ENCODE results near the gene DEPP1.

The DEPP1 gene

DNA sequence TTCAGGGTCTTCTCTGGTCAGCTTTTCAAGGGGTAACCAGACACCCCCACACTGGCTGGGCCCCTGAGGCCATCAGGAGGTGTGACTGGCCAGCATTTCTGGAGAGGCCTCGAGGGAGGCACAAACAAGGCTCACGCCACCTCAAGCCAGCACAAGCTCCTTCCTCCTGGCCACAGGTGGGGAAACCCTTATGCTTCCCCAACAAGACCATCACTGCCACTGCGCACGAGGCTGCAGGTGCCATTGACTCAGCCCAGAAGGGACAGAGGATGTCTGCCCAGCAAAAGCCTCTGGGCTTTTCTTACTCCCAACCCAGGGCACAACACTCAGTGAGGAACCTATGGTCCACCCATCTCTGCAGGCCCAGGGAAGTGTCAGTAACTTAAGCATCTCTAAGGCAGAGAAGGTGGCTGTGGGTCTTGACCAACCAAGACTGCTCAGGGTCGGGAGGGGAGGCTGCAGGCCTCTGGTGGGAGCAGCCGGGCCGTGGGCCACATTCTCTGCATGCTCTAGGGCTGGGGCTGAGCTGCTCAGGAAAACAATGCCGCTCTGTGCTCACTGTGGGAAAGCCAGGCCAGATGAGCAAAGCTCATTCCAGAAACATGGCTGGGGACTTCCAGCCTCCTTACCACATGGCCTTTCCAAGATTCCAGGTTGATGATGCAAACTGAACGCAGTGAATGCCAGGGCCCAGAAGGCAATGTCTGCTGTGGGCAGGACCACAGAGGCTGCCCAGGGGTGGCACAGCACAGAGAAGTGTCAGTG lies 43.2 kb downstream of the DEPP1 start:
- DNase-seq (ENCODE audit: extremely low read depth in 1 of 2, low read depth in 1 of 2) = no peak

DNA sequence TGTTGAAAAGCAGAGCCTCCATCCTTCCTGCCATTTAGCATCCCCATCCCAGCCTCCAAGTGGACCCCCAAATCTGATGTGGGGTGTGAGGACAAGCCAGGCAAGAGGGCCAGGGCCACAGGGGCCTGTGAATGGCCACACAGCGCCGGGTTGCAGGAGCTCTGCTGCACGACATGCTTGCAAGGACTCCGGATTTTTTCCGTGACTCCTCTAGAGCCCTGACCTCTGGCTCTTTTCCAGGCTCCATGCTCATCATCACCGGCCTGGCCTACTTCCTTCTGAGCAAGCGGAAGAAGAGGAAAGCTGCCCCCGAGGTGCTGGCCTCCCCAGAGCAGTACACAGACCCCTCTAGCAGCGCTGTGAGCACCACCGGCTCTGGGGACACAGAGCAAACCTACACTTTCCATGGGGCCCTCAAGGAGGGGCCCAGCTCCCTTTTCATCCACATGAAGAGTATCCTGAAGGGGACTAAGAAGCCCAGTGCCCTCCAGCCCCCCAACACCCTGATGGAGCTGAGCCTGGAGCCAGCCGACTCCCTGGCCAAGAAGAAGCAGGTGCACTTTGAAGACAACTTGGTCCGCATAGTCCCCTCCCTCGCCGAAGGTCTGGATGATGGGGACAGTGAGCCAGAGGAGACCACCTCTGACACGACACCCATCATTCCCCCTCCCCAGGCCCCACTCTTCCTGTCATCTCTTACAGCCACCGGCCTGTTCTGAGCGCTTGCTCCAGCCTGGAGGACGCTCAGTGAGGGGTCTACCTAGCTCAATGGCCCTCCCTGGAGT lies 44.0 kb downstream of the DEPP1 start:
- no peak for DNase-seq (ENCODE audit: extremely low read depth in 1 of 2, low read depth in 1 of 2)

DNA sequence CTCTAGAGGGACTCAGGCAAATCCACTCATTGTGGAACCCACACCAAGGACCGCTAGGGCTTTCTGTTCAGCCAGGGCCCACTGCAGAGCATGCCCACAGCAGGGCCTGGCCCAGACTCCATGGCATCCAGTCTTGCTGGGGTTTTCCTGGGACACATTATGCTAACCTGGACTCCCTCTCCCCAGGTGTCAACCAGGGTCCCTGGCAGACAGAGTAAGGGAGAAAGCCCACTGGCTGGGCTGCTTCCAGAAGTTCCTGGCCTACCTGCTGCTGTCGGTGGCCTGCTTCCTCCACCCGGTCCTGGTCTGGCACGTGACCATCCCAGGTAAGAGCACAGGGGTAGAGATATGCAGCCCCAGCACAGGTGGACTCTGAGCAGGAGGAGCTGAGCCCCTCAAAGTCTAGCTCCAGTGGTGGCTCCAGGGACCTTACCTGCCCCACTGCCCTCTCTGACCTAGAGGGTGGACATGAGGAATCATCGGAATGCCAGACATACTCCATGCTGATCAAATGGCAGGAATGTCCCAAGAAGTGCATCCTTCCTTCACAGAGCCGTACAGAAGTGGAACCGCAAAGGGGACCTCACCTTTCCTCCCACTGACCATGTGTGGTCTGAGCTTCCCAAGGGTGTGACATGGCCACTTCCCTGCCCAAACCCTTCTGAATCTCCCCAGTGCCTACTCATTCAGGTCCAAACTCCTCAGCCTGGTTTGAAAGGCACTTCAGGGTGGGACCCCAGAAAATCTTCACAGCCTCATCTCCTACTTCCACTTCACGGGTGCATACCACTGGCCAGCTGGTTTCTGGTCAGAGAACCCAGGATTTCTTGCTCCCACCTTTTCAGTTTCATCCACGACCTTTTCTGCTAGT lies 44.9 kb downstream of the DEPP1 start:
- no peak for DNase-seq (ENCODE audit: extremely low read depth in 1 of 2, low read depth in 1 of 2)

DNA sequence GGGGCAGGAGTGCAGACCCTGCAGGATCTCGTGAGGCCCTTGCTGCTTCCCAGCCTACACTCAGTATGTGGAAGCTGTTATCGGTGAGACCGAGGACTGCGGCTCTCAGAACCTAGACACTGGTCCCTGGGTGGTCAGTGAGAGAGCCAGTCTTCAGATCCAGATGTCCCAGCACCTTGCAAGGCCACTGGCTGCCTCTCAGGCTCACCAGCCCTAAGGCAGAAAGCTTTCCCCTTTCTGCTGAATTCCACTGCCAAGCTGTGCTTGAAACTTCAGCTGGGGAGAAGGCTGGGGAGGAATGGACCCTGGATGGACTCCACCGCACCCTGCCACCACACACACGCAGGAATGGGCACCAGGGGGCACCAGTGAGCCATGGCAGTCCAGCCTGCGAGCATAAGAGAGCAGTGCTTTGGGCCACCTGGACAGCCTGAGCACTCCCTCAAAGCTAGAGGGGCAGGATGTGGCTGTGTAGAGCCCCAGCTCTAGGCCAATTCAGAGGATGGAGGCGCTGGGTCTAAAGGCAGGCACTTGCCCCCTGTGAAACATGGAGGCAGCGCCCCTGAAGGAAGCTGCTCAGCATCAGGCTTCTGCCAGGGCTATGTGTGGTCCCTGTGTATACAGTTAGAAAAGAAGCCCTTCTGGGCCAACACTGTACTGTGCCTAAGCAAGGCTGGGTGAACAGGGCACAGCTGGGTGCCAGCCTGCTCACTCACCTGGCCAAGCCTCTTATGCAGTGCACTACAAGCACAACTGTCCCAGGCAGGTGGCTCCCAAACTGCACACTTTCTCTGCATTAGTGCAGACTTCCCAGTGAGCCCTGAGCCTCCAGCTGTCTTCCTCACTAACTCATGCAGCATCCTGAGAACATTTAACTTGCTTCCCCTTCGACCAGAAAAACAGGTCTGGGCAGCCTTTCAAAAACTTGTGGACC lies 45.8 kb downstream of the DEPP1 start:
- peak; percentile 51 to 73 for DNase-seq (ENCODE audit: extremely low read depth in 1 of 2, low read depth in 1 of 2)

- DNase-seq (ENCODE audit: extremely low read depth in 1 of 2, low read depth in 1 of 2) = no peak
Observed at GRCh38 chr10:44931621-44932516, 46.7 kb downstream of the DEPP1 start.

DNA sequence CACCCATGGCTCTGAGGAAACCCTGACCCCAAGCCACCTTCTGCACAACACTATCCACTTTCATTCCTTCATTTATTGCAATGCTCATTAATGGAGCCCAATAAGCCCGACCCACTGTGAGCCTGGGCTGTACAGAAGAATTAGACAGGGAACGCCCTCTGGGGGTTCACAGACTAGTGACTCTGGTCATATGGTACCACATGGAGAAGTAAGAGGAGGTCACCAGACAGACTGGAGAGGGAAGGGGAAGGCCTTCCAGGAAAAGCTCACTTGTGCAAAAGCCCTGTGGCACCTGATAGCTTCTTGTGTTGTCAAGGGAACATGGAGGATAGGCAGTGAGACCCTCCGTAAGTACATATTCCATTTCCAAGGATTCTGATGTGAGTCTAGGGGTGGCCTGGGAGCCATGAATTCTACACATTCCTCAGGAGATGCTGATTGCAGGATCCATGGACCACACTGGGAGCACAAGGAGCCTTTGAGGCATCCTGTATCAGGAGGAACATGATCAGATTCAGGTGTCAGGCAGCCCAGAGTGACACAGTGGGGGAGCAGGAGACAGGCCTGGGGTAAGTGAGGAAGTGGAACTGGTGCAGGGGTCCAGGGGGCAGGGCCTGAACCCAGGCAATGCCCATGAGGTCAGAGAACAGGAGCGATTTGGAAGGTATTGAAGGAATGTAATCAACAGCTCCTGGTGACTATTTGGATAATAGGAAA lies 47.5 kb downstream of the DEPP1 start:
- no peak for DNase-seq (ENCODE audit: extremely low read depth in 1 of 2, low read depth in 1 of 2)

GRCh38 chr10:44929356-44930255 lies 49.0 kb downstream of the DEPP1 start:
- DNase-seq (ENCODE audit: extremely low read depth in 1 of 2, low read depth in 1 of 2) = no peak

GRCh38 chr10:44928462-44928861 lies 50.1 kb downstream of the DEPP1 start:
- no peak for DNase-seq (ENCODE audit: extremely low read depth in 1 of 2, low read depth in 1 of 2)

DNA sequence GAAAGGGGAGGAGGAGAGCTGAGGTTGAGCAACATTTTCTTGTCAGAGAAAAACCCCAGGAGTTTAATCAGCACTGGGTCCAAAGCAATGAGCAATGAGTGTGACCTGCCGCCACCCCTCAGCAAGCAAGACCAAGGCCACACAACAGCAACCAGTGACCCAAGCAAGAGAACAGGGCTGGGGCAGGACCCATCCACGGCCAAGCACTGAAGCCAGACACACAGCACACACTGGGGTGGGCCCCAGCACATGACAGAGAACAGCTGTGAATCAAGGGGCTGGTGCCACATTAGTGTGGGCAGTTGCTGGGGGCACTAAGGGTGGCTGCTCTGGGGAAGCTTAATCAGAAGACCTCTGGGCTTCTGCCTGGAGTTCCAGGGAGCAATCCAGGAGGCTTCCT lies 51.3 kb downstream of the DEPP1 start:
- no peak for DNase-seq (ENCODE audit: extremely low read depth in 1 of 2, low read depth in 1 of 2)

DNA sequence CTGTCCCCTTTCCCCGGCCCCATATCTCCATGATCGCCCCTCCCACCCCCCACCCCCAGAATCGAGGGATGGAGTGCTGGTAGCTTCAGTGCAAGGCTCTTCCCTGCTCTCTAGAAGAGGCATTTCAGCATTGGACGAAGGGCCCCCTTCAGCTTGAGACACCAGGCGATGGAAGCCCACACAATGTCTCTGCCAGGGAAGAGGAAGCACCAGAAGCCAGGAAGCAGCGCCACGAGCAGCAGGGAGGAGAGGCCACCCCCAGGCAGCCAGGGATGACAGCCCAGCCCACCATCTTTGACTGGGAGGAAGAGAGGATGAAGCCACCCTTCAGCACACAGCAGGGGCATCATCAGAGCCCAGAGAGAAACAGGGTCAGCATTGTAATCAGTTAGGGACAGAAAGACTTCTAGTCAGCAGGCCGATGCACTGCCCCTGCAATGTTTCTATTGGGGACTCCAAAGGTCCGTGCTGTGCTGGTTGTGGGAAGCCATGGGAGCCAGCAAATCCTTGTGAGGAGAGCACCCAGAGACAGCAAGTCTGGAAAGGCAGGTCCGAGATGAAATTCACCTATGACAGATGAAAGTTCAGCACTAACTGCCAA lies 51.8 kb downstream of the DEPP1 start:
- no peak for DNase-seq (ENCODE audit: extremely low read depth in 1 of 2, low read depth in 1 of 2)

Data from stimulated activated CD8-positive, alpha-beta memory T cell treated with anti-CD3 and anti-CD28 coated beads, Interleukin-7, amount 100 ng/mL, for 48 hours (primary cell).